ENCODE measurements around the gene SNN.
A peak's percentile ranks its signal among the peaks of the same experiment; 100 is the strongest.

SNN gene

GRCh38 chr16:11635113-11635652, 33.1 kb upstream of the SNN start:
- DNase-seq (ENCODE audit: low spot score): no peak

GRCh38 chr16:11635679-11636171, 32.5 kb upstream of the SNN start:
- DNase-seq (ENCODE audit: low spot score): no peak

- no peak for DNase-seq (ENCODE audit: low spot score)
These were observed 32.0 kb upstream of the SNN start for GRCh38 chr16:11636172-11636721.

- no peak for DNase-seq (ENCODE audit: low spot score)
These were observed 30.9 kb upstream of the SNN start for GRCh38 chr16:11637320-11637719.

GRCh38 chr16:11638140-11638539, 30.1 kb upstream of the SNN start:
- no peak for DNase-seq (ENCODE audit: low spot score)

- no peak for DNase-seq (ENCODE audit: low spot score)
These were observed 29.2 kb upstream of the SNN start for GRCh38 chr16:11639008-11639562.

- DNase-seq (ENCODE audit: low spot score): no peak
These were observed 28.0 kb upstream of the SNN start for GRCh38 chr16:11639925-11640899.

GRCh38 chr16:11640987-11641817, 27.1 kb upstream of the SNN start:
- DNase-seq (ENCODE audit: low spot score): peak; percentile 32

- DNase-seq (ENCODE audit: low spot score): no peak
These were observed 25.5 kb upstream of the SNN start for GRCh38 chr16:11642765-11643116.

- DNase-seq (ENCODE audit: low spot score): no peak
These were observed 19.0 kb upstream of the SNN start for GRCh38 chr16:11649276-11649675.

GRCh38 chr16:11650641-11651591, 17.3 kb upstream of the SNN start:
- DNase-seq (ENCODE audit: low spot score): no peak

- DNase-seq (ENCODE audit: low spot score): no peak
These were observed 16.5 kb upstream of the SNN start for GRCh38 chr16:11651796-11652195.

GRCh38 chr16:11655655-11656054, 12.6 kb upstream of the SNN start:
- no peak for DNase-seq (ENCODE audit: low spot score)

GRCh38 chr16:11657556-11657955, 10.7 kb upstream of the SNN start:
- DNase-seq (ENCODE audit: low spot score): no peak

- DNase-seq (ENCODE audit: low spot score): no peak
These were observed 9.2 kb upstream of the SNN start for GRCh38 chr16:11658896-11659708.

GRCh38 chr16:11660565-11660964, 7.7 kb upstream of the SNN start:
- no peak for DNase-seq (ENCODE audit: low spot score)

- DNase-seq (ENCODE audit: low spot score): no peak
These were observed 5.7 kb upstream of the SNN start for GRCh38 chr16:11662582-11662981.

- DNase-seq (ENCODE audit: low spot score): no peak
These were observed 3.2 kb upstream of the SNN start for GRCh38 chr16:11665071-11665491.

- DNase-seq (ENCODE audit: low spot score): no peak
These were observed 1.9 kb upstream of the SNN start for GRCh38 chr16:11666103-11667055.

Data from kidney capillary endothelial cell (primary cell).